Measurements from ENCODE around the gene MYO5A. TPM values are rescaled to one million over a fixed set of nuclear protein-coding genes. Genes with fewer than 3 reads are reported as not detected.
"Not testable (repeated sequence)": the region's sequence is repeated elsewhere in the genome, so short reads cannot be mapped to it uniquely, and the experiment has no call there.

MYO5A gene
- 15.2 and 21.4 TPM in 2 replicates for total RNA-seq (2014; rRNA removed; shearing (Covaris generic))

DNA sequence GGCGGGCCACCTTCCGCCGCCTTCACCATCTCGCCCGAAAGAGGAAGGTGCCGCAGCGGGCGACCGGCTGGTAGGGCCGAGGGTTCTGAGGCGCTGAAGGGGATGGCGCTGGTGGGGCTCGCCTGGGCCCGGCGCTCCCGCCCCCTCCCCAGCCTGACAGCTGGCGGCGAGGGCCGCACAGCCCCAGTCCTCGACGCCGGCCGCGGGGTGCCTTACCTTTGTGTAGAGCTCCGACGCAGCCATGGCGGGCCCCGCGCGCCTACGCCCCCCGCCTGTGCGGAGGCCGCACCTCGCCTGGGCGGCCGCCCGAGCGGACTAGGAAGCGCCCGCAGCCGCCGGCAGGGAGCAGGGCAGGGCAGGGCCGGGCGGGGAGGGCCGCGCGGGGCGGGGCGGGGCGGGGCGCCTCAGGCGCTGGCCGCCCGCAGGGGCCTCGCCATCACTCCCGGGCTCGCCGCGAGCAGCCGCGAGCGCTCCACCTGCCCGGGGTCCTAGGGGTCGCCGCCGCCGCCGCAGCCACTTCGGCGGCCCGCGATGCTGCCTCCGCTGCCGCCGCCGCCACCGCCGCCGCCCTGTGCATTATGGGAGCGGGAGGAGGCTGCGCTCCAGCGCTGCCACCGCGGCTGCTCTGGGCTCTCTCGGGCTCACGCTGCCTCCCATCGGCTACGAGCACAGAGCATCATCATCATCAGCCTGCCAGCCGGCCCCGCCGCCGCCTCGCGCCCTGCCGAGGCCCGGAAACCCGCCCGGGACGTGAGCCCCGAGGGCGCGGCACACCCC is at the start of gene MYO5A:
TSS of gene MYO5A (minus strand) at position 317 of the 777 bp plus-strand sequence. CDS start at position 243, 74 bp downstream.
- DNase-seq (ENCODE audit: low spot score): peak; percentile 37

DNA sequence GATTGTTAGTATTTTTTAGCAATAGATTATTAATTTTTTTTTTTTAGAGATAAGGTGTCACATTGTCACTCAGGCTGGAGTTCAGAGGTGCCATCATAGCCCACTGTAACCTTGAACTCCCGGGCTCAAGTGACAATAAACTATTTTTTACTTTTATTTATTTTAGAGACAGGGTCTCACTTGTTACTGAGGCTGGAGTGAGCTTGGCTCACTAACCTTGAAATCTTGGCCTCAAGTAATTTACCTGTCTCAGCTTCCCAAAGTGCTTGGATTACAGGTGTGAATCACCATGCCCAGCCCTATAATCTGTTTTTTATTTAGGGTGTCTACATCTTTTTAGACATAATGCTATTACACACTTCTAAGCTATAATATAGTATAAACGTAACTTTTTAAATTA is 48.0 kb upstream of the MYO5A start:
- DNase-seq (ENCODE audit: low spot score): no peak

DNA sequence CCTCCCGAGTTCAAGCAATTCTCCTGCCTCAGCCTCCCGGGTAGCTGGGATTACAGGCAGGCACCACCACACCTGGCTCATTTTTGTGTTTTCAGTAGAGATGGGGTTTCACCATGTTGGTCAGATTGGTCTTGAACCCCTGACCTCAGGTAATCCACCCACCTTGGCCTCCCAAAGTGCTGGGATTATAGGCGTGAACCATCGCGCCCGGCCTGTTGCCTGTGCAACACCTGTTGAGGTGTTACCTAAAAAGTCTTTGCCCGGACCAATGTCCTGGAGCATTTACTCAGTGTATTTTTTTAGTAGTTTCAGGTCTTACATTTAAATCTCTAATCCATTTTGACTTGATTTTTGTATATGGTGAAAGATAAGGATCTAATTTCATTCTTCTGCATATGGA is 46.9 kb upstream of the MYO5A start:
- DNase-seq (ENCODE audit: low spot score): not testable (repeated sequence)

DNA sequence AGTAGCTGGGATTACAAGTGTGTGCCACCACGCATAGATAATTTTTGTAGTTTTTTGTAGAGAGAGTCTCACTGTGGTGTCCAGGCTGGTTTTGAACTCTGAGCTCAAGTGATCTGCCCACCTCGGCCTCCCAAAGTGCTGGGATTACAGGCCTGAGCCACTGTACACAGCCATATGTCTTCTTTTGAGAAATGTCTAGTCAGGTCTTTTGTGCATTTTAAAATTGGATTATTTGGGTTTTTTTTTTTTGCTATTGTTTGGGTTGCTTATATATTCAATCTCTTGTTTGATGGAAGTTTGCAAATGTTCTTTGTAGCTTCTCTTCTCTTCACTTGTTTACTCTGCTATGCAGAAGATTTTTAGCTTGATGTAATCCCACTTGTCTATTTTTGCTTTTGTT is 46.4 kb upstream of the MYO5A start:
- no peak for DNase-seq (ENCODE audit: low spot score)

DNA sequence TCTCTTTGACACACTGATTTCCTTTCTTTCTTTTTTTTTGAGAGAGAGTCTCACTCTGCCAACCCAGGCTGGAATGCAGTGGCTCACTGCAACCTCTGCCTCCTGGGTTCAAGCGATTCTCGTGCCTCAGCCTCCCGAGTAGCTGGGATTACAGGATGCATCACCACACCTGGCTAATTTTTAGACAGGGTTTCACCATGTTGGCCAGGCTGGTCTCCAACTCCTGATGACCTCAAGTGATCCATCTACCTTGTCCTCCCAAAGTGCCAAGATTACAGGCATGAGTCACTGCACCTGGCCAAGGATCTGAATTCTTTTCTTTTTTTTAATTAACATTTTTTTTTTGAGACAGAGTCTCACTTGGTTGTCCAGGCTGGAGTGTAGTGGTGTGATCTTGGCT is 45.9 kb upstream of the MYO5A start:
- not testable (repeated sequence) for DNase-seq (ENCODE audit: low spot score)

DNA sequence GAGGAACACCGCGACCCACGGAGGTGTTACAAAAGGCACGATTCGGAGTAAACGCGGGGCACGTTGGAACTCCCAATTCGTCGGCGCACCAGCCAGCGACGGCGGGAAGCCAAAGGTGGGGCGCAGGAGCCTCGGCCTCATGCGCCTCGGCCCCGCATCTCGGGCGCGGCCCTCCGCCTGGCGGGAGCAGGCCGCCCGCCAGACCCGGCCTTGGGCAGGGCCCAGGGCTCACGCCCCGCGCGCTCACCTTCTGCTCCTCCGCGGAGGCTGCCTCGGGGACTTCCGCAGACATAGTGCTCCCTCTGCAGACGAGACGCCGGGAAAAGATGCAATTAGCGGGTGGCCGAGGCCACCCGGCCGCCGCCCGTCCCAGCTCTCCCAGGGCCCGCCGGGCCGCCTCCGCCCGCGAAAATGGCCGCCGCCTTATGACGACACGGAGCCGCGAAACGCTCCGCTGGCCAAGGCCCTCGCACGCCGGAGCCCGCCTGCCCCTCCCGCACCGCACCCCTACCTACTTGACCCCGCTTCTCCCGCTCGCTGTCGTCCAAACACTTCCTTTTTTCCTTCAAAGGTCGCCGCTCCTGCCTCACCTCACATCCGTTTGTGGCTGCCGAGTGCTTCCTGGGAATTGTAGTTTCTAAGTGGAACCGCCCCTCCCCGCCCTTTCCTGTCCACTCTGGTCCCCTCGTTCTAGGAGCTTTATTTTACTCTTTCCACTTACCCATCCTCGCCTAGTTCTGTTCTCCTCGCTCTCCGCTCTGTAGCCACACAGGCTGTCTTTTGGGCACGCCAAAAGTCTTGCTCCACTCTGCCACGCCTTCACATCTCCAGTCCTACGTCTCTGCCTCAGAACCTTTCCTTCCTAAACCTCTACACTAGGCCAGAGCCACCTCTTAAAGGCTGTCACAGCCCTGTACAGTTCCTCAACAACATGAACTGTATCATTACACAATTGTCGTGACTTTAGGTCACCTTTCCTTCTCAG is 40.2 kb upstream of the MYO5A start, which contains the start of gene ARPP19:
TSS of gene ARPP19 (minus strand) at position 430 of the 985 bp plus-strand sequence. CDS start at position 292, 138 bp downstream.
- peak; percentile 96 for DNase-seq (ENCODE audit: low spot score)

DNA sequence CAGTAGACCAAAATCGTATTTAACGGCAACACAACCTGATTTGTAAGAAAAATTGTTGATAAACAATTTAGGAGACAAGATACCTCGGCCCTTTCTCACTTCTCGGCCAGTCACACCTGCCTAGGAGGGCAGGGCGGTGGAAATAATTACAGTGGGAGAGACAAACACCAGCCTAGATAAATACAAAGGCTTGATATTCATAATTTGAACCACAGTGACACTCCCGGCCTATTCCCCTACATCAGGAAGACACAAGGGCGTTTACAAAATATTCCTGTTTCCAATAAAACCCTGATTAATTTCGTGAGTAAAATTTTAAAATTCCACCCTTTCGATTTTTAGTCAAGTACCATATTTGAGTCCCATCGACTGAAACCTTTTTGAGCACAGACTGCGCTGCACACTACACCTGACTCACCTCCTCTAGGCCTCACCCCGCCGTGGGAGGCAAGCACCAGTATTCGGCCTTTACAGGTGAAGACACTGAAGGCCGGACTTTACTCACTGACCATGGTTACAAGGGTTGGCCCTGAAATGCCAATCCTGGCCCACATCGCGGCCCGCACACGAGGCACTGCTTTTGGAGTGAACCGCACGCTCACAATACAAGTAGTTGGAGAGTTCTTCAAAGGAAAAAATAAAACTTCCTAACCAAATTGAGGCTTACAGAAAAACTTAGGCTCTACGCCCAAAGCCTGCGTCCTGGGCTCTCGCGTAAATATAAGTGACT is 39.4 kb upstream of the MYO5A start:
- no peak for DNase-seq (ENCODE audit: low spot score)

DNA sequence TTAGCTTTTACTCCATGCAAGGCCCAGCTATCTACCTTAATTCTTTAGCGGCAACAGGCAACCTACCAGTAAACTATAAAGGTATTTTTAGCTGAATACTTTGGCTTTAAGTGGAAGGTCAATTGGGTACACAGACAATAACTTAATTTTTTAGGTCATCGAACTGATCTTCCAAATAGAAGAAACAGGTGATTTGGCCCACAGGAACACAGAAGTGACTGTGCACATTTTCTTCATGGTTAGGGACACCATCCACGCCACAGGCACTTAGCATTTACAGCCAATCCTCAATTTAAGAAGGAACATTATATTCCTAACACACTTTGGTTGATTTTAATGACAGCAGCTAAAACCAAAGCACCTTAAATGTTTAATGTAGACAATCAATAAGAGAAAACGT is 38.2 kb upstream of the MYO5A start:
- no peak for DNase-seq (ENCODE audit: low spot score)

DNA sequence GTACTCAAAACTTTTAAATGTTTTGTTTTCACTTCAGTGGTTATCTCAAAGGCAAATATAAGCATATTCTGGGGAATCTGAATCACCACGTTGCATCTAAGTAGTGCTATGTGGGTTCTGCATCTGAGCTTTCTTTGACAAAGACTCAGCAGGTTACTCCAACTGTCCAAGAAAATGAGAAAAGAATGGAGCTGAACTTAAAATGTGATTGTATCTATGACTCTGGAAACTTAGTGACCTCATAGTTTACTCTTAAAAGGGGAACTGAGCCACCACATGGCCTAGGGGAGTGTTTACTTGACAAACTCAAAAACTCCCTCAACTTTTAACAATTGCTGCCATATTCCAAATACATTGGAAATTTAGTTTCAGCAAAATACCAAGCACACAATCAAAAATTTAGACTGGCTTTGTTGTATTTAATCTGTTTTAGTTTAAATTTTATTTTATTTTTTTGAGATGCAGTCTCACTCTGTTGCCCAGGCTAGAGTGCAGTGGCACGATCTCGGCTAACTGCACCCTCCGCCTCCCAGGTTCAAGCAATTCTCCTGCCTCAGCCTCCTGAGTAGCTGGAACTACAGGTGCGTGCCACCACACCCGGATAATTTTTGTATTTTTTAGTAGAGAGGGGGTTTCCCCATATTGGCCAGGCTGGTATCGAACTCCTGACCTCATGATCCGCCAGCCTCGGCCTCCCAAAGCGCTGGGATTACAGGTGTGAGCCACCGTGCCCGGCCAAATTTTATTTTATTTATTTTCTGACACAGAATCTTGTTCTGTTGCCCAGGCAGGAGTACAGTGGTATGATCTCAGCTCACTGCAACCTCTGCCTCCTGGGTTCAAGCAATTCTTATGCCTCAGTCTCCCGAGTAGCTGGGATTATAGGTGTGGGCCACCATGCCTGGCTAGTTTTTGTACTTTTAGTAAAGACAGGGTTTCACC is 37.0 kb upstream of the MYO5A start:
- peak; percentile 14 for DNase-seq (ENCODE audit: low spot score)

DNA sequence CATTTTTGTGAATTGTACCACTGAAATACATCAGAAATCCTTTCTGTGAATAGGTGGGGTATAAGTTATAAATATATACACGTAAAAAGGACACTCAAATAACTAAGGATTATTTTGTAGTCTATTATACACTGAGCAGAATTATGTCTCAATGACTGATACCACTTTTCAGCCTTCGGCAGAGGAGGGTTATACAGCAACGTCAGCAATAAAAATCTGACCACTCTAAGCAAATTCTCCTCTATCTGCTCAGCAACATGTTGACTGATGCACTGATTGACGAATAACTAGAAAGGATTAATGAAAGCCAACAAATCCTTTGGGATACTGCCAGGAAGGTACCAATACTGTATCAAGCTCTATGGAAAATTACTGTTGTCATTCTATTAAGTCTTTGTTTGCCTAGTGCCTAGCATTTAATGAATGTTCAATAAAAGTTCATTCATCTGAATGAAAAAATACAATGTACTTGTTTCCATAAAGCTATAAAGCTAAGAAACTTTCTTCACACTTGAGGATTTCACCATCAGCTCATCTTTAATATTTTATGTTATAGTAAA is 34.9 kb upstream of the MYO5A start:
- DNase-seq (ENCODE audit: low spot score): no peak

DNA sequence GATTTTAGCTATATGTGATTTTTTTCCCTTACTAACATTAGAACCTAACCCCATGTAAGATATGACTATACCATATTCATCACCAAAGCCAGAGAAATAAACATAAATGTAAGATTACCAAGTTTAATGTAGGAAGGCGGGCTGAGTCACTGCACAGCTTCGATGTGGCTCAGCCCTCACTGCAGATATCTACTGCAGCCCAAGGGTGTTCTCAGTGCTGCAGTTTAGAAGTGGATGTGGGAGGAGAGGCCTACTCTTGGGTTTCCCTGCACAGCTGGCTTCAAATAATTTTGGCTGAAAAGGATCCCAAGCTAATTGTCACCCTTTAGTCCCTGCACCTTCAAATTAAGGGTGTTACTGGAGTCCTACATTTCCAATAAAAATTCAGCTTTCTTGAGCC is 30.9 kb upstream of the MYO5A start:
- no peak for DNase-seq (ENCODE audit: low spot score)

DNA sequence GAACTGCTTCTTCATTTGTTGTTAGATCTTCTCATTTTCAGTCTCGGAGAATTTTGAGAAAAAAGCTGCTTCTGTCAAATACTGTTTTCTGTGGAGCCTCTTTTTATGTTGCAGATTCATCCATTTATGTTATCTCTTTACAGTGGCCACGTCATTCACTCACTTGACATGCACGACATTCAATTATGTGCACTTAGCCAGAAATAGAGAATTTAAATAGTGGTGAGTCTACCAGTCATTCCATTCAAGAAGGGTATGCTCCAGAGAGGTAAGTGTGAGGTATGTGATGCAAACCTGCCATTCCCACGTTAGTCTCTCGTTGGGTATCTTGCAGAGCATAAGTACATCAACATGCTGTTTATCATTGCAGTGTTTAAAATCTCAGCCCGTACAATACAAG is 30.3 kb upstream of the MYO5A start:
- no peak for DNase-seq (ENCODE audit: low spot score)

DNA sequence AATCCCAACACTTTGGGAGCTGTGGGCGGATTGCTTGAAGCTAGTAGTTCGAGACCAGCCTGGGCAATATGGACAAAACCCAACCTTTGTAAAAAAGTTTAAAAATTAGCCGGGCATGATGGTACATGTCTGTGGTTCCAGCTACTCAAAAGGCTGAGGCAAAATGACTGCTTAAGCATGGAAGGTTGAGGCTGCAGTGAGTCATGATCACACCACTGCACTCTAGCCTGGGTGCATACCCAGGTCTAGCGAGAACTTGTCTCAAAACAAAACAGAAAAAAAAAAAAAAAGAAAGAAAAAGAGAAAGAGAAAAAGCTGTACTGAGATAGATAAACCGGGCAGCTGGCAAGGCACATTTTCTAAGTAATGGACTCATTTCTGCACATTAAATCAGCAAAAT is 29.5 kb upstream of the MYO5A start:
- peak; percentile 69 for DNase-seq (ENCODE audit: low spot score)

DNA sequence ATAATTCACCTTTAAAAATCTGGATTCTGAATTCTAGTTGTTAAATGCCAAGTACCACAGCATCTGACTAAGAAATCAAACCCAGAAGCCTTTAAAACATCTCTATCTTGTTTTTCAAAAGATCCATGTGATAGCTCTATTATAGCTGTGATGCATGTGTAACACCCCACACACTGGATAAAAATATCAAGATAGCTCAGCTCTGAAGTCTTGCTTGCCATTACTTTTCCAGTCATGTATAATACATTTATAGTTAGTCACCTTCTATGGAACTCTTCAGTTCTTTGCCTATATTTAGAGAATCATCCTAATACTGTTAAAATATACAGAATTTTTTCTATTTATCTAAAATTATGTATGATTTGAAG is 28.6 kb upstream of the MYO5A start:
- no peak for DNase-seq (ENCODE audit: low spot score)

DNA sequence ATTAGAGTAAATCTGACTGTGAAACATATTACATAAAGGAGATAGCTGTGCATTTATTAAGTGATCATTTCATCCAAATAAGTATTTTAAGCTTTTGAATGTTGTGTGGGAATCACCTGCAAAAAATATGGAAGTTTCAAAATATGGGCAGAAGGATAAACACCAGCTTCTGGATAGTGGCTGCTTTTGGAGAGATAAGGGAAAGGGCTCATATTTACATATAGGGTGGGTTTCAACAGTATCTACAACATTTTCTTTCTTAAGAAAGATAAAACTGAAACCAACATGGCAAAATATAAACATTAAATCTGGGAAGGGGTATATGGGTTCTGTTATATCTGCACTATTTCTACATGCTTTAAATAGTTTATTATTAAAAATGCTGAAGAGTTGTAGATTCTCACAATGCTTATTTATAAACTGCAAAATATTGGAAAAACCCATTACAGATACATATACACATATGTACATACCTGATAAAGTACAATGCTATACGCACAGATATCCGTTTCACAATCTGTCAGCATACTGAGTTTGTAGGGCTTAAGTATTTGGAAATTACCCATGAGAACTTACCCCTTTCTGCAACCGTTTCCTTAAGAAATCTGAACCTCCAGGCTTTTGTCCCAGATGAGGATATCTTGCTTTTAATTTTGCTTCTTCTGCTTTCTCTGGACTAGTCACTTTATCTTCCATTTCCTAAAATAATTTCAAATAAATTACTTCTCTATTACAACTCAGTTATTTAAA is 28.0 kb upstream of the MYO5A start:
- DNase-seq (ENCODE audit: low spot score): no peak

DNA sequence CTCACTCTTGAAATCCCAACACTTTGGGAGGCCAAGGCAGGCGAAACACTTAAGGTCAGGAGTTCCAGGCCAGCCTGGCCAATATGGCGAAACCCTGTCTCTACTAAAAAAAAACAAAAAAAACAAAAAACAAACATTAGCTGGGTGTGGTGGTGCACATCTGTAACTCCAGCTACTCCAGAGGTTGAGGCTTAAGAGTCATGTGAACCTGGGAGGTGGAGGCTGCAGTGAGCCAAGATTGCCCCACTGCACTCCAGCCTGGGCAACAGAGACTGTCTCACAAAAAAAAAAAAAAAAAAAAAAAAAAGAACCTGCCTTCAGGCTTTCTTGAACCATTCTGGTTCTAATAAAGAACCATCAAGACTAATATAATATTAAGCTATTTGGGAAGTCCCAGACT is 23.6 kb upstream of the MYO5A start:
- DNase-seq (ENCODE audit: low spot score): no peak

DNA sequence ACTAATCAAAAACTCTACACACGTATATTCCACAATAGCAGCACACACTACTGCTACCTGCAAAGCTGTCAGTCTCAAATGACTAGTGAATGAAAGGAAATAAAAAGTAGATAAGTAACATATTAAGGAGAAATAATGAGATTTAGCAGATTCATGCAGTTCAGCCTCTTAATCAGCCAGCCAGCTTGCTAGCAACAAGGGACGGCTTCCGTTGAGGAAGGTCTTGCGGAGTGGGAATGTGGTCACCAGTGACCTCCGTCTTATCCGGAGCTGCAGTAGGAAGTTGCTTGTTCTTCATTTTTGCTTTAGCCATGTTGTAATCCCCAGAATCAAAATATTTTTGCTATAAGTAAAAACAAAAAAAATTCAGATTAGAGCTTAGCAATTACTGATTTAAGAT is 23.1 kb upstream of the MYO5A start:
- DNase-seq (ENCODE audit: low spot score): no peak

DNA sequence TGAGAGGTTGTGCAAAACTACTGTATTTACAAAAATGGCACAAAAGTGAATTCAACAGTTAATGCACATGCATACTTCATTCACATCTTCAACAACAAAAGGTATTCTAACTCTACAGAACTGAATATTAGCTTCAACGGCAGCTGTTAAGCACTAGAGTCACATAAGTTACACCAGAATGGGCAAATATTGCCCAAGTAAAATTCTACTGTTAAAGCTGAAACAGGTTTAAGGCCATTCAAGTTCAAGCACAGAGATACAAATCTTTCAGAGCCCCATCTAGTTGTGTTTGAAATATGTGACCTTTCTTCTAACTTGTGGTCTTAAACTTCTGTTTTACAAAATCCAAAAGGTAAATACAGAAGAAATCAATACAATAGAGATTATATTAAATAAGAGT is 22.5 kb upstream of the MYO5A start:
- DNase-seq (ENCODE audit: low spot score): not testable (repeated sequence)

DNA sequence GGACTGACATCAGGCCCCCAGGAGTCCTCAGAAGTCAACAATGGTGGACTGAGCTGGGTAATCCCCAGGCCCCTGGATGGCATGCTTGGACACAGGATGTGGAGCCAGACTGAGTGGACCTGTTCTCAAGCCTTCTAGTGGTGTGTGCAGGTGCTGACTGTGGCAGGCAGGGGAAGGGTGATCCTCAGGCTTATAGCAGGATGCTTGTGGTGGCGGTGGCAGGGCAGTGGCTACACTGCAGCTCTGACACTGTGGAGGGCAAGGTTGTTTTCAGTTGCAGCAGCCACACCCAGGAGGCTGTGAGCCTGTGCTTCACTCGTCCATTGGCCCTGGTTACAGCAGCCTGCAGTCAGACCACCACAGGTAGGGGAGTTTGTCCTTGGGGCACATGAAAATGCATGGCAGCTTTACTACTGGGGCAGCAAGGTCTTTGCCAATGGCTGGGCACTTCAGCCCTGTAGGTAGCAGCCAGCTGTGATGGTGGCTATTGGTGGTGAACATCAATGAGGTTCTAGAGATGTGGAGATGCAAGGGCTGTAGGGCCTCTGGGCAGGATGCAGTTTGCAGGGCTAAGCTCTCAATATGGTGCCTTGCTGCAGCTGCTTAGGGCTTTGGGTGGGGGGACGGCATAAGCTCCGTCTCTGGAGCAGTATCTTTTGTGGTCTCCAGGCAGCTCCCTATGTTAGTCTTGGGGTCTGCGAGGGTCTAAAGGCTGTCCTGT is 17.5 kb upstream of the MYO5A start:
- DNase-seq (ENCODE audit: low spot score): no peak

Data from H4 (cell line).